Measurements from ENCODE around the gene PLCL2.

The PLCL2 gene

DNA sequence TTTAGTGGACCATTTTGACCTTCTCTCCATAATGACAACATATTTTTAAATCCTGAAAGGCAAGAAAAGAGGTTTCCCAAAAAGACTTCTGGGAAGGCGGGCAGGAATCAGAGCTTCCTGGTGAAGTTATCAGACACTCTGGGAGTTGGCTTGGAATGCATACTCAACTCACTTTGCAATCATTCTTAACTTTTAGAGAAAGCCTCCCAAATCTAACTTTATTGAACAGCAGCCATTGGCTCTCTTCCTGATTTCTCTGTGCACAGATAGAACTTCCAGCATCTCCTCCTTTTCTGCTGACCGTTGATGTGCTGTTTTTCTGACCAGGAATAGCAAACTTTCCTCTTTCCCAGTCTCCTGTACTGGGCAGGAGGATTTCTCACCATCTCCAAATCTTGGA, 44.6 kb downstream of the PLCL2 start:
- no peak overlapping the region for H3K9ac ChIP-seq (ENCODE audit: low read depth, low read length)
- no peaks in the 10 kb centered on the region for H3K36me3 ChIP-seq (ENCODE audit: insufficient read depth, low read depth, low read length)
- peaks cover 4% of the 10 kb centered on the region; the same call in 1 of the 2 replicates for H3K4me1 ChIP-seq (ENCODE audit: insufficient read depth, low read length)
- H3K9me3 ChIP-seq (ENCODE audit: insufficient read depth, low read depth, low read length), result no peaks in the 10 kb centered on the region
- H3K27ac ChIP-seq (ENCODE audit: low read length), result no peak overlapping the region
- H3K27me3 ChIP-seq (ENCODE audit: insufficient read depth, low read length), result no peaks in the 10 kb centered on the region
- no peak overlapping the region for H3K4me3 ChIP-seq (ENCODE audit: low read length)

GRCh38 chr3:16932877-16933276, 48.1 kb downstream of the PLCL2 start:
- H3K4me3 ChIP-seq (ENCODE audit: low read length), result no peak overlapping the region
- no peaks in the 10 kb centered on the region for H3K36me3 ChIP-seq (ENCODE audit: insufficient read depth, low read depth, low read length)
- no peaks in the 10 kb centered on the region for H3K9me3 ChIP-seq (ENCODE audit: insufficient read depth, low read depth, low read length)
- H3K9ac ChIP-seq (ENCODE audit: low read depth, low read length), result no peak overlapping the region
- H3K27ac ChIP-seq (ENCODE audit: low read length), result no peak overlapping the region
- no peaks in the 10 kb centered on the region for H3K27me3 ChIP-seq (ENCODE audit: insufficient read depth, low read length)
- H3K4me1 ChIP-seq (ENCODE audit: insufficient read depth, low read length), result peaks cover 18% of the 10 kb centered on the region; the same call in 1 of the 2 replicates

DNA sequence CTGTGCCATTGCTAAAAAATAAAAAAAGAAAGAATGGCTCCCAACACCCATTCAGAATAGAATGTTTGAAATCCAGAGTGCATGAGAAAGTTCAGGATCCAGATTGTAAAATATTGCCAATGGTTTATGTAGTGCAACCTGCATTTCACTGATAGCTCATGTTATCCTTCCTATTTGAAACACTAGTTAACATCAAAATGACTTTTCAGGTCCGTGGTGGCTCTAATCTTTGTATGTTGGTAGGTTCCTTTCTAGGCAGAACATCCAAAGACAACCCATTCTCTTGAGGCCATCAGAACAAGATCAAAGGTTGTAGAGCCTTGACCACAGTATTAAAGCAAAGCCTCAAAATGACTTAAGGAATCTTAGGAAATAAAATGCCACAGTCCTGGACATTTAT, 51.0 kb downstream of the PLCL2 start:
- no peaks in the 10 kb centered on the region for H3K9me3 ChIP-seq (ENCODE audit: insufficient read depth, low read depth, low read length)
- H3K4me1 ChIP-seq (ENCODE audit: insufficient read depth, low read length), result peaks cover 18% of the 10 kb centered on the region; the same call in 1 of the 2 replicates
- no peaks in the 10 kb centered on the region for H3K27me3 ChIP-seq (ENCODE audit: insufficient read depth, low read length)
- no peak overlapping the region for H3K9ac ChIP-seq (ENCODE audit: low read depth, low read length)
- H3K36me3 ChIP-seq (ENCODE audit: insufficient read depth, low read depth, low read length), result no peaks in the 10 kb centered on the region
- H3K27ac ChIP-seq (ENCODE audit: low read length), result no peak overlapping the region
- no peak overlapping the region for H3K4me3 ChIP-seq (ENCODE audit: low read length)

- Histone ChIP-seq H3K9ac (ENCODE audit: low read depth, low read length) (no peak overlapping the region), H3K9me3 (ENCODE audit: insufficient read depth, low read depth, low read length) (no peaks in the 10 kb centered on the region), H3K4me1 (ENCODE audit: insufficient read depth, low read length) (peaks cover 18% of the 10 kb centered on the region; the same call in 1 of the 2 replicates), H3K36me3 (ENCODE audit: insufficient read depth, low read depth, low read length) (no peaks in the 10 kb centered on the region), H3K4me3 (ENCODE audit: low read length) (no peak overlapping the region), H3K27me3 (ENCODE audit: insufficient read depth, low read length) (no peaks in the 10 kb centered on the region), H3K27ac (ENCODE audit: low read length) (no peak overlapping the region)
These were observed 51.5 kb downstream of the PLCL2 start for GRCh38 chr3:16936233-16936632.

GRCh38 chr3:16936676-16937230, 52.0 kb downstream of the PLCL2 start:
- Histone ChIP-seq H3K36me3 (ENCODE audit: insufficient read depth, low read depth, low read length) (no peaks in the 10 kb centered on the region), H3K9me3 (ENCODE audit: insufficient read depth, low read depth, low read length) (no peaks in the 10 kb centered on the region), H3K27ac (ENCODE audit: low read length) (no peak overlapping the region), H3K4me3 (ENCODE audit: low read length) (no peak overlapping the region), H3K9ac (ENCODE audit: low read depth, low read length) (no peak overlapping the region), H3K27me3 (ENCODE audit: insufficient read depth, low read length) (no peaks in the 10 kb centered on the region), H3K4me1 (ENCODE audit: insufficient read depth, low read length) (peaks cover 18% of the 10 kb centered on the region; the same call in 1 of the 2 replicates)

GRCh38 chr3:16937326-16937845, 52.6 kb downstream of the PLCL2 start:
- H3K9ac ChIP-seq (ENCODE audit: low read depth, low read length), result no peak overlapping the region
- no peaks in the 10 kb centered on the region for H3K27me3 ChIP-seq (ENCODE audit: insufficient read depth, low read length)
- H3K9me3 ChIP-seq (ENCODE audit: insufficient read depth, low read depth, low read length), result no peaks in the 10 kb centered on the region
- peaks cover 18% of the 10 kb centered on the region; the same call in 1 of the 2 replicates for H3K4me1 ChIP-seq (ENCODE audit: insufficient read depth, low read length)
- H3K4me3 ChIP-seq (ENCODE audit: low read length), result no peak overlapping the region
- no peaks in the 10 kb centered on the region for H3K36me3 ChIP-seq (ENCODE audit: insufficient read depth, low read depth, low read length)
- no peak overlapping the region for H3K27ac ChIP-seq (ENCODE audit: low read length)

DNA sequence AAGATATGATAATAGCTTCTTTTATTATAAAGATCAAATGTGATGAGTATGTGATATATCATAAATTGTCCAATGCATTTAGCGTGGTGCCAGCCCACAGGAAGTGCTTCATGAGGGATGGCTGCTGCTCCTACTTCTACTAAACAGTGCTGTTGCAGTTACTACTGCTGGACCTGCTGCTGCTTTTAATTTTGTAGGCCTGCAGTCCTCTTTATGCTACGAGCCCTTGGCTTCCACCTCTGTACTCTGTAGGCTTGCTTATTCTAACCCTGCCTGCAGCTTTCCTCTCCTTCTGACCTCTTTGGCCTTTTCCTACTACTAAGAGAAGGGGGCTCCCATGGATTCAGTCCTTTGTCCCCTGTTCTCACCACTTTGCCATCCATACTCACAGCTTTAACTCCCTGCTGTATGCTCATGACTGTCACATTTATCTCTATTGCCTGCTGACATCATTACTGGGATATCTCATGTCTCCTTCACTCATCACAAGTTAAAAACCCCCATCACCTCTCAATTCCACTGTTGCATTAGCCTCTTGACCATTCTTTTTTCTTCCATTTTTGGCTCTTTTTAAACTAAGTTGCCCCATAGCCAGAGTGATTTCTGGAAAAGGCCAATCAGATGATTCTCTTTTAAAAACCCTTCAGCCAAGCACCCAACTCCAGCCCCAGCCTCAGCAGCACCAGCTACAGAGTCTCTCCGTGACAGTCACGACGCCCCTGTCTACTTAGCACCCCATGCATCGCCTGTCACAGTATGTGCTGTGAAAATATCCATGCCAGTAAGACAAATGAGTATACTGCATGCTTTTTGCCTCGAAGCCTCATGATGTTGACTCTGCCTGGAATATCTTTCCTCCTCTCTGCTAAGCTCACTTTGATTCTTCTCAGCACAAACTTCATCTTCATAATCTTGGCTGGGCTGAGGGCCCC, 56.3 kb downstream of the PLCL2 start:
- H3K4me3 ChIP-seq (ENCODE audit: low read length), result no peak overlapping the region

DNA sequence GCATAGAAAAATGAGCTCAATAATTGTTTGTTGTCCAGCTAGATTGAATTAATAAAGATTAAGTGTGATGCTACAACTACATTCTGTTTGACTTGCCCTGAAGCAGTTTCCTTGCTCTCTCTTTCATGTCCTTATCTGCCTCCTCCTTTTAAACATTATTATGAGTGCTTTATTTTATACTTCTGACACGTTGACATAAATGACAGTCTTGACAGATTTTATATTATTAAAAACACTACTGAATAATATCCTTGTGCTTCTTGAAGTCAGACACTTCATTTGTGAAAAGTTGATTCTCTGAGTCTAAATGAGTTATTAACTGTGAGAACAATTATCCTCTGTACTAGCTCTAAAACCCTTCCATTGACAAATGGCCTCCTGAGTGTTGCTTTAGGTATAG, 58.2 kb downstream of the PLCL2 start:
- no peaks in the 10 kb centered on the region for H3K4me1 ChIP-seq (ENCODE audit: insufficient read depth, low read length)
- no peak overlapping the region for H3K4me3 ChIP-seq (ENCODE audit: low read length)
- H3K27me3 ChIP-seq (ENCODE audit: insufficient read depth, low read length), result no peaks in the 10 kb centered on the region
- no peak overlapping the region for H3K27ac ChIP-seq (ENCODE audit: low read length)
- H3K36me3 ChIP-seq (ENCODE audit: insufficient read depth, low read depth, low read length), result no peaks in the 10 kb centered on the region
- no peak overlapping the region for H3K9ac ChIP-seq (ENCODE audit: low read depth, low read length)
- H3K9me3 ChIP-seq (ENCODE audit: insufficient read depth, low read depth, low read length), result no peaks in the 10 kb centered on the region

More for the DNA sequence above, 56.3 kb downstream of the PLCL2 start:
- Histone ChIP-seq H3K4me1 (ENCODE audit: insufficient read depth, low read length) (peaks cover 11% of the 10 kb centered on the region; the same call in 1 of the 2 replicates), H3K36me3 (ENCODE audit: insufficient read depth, low read depth, low read length) (no peaks in the 10 kb centered on the region), H3K27ac (ENCODE audit: low read length) (no peak overlapping the region), H3K27me3 (ENCODE audit: insufficient read depth, low read length) (no peaks in the 10 kb centered on the region), H3K9ac (ENCODE audit: low read depth, low read length) (no peak overlapping the region), H3K9me3 (ENCODE audit: insufficient read depth, low read depth, low read length) (no peaks in the 10 kb centered on the region)

DNA sequence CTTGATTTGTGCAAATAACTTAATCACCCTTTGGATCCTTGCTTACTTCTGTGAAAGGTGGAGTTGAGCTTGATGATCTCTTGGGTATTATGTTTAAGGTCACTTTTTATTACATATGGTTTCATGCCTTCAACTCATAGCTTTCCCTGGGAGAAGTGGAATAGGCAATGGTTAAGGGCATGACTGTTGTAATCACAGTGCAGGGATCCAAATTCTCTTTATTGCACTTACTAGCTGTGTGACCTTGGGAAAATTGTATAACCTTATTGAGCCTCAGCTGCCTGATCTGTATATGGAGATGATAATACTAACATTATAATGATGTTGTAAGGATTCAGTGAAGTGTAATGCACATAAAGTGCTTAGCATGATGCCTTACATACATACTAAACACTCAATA, 59.1 kb downstream of the PLCL2 start:
- Histone ChIP-seq H3K36me3 (ENCODE audit: insufficient read depth, low read depth, low read length) (no peaks in the 10 kb centered on the region), H3K4me1 (ENCODE audit: insufficient read depth, low read length) (no peaks in the 10 kb centered on the region), H3K4me3 (ENCODE audit: low read length) (no peak overlapping the region), H3K9me3 (ENCODE audit: insufficient read depth, low read depth, low read length) (no peaks in the 10 kb centered on the region), H3K27me3 (ENCODE audit: insufficient read depth, low read length) (no peaks in the 10 kb centered on the region), H3K27ac (ENCODE audit: low read length) (no peak overlapping the region), H3K9ac (ENCODE audit: low read depth, low read length) (no peak overlapping the region)

DNA sequence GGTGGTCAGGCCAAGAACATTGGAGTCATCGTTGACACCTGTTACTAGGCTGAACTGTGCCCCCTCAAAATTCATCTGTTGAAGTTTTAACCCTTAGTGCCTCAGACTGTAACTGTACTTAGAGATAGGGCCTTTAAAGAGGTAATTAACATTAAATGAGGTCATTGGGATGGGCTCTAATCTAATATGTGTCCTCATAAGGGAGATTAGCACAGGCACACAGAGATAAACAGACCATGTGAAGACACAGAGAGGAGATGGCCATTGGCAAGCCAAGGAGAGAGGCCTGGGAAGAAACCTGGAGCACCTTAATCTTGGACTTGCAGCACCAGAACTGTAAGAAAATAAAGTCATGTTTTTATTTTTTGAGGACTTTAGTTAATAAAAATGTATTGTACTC, 59.6 kb downstream of the PLCL2 start:
- H3K27me3 ChIP-seq (ENCODE audit: insufficient read depth, low read length), result no peaks in the 10 kb centered on the region
- no peak overlapping the region for H3K27ac ChIP-seq (ENCODE audit: low read length)
- no peaks in the 10 kb centered on the region for H3K4me1 ChIP-seq (ENCODE audit: insufficient read depth, low read length)
- no peak overlapping the region for H3K9ac ChIP-seq (ENCODE audit: low read depth, low read length)
- no peaks in the 10 kb centered on the region for H3K9me3 ChIP-seq (ENCODE audit: insufficient read depth, low read depth, low read length)
- no peaks in the 10 kb centered on the region for H3K36me3 ChIP-seq (ENCODE audit: insufficient read depth, low read depth, low read length)
- H3K4me3 ChIP-seq (ENCODE audit: low read length), result no peak overlapping the region

DNA sequence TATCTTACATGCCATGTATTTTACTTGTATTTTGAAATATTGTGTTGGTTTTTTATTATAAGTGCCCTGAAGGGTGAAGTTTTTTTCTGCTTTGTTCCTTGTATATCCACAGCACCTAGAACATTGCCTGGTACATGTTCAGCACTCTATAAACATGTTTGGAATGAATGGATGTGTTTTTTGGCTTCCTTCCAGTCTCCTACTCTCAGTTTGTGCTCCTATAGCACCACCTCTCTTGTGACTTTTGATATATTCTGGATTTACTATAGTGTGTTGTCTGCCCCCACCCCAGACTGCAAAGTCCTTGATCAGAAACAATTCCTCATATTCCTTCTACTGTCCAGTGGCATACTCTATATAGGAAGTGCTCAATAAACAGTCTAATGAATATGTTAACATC, 60.6 kb downstream of the PLCL2 start:
- H3K4me1 ChIP-seq (ENCODE audit: insufficient read depth, low read length), result no peaks in the 10 kb centered on the region
- no peak overlapping the region for H3K27ac ChIP-seq (ENCODE audit: low read length)
- H3K4me3 ChIP-seq (ENCODE audit: low read length), result no peak overlapping the region
- H3K9ac ChIP-seq (ENCODE audit: low read depth, low read length), result no peak overlapping the region
- H3K9me3 ChIP-seq (ENCODE audit: insufficient read depth, low read depth, low read length), result no peaks in the 10 kb centered on the region
- no peaks in the 10 kb centered on the region for H3K36me3 ChIP-seq (ENCODE audit: insufficient read depth, low read depth, low read length)
- no peaks in the 10 kb centered on the region for H3K27me3 ChIP-seq (ENCODE audit: insufficient read depth, low read length)

DNA sequence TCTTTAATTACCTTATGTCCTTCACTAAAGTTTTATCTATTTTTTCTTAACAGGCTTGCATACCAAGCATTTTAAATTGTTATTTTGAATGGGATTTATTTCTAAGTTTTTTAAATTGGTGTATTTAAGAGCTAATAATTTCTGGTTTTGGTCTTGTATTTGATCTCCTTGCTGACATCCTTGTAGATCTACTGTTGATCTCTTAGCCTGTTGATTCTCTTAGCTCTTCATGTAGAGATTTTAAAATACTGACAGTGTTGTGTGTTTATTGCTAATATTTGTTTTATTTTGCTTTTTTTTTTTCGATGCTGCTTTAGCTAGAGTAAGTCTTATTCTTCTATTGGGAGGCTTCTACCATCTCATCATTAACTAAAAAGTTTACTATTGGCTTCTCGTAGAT, 65.5 kb downstream of the PLCL2 start:
- Histone ChIP-seq H3K27me3 (ENCODE audit: insufficient read depth, low read length) (no peaks in the 10 kb centered on the region), H3K36me3 (ENCODE audit: insufficient read depth, low read depth, low read length) (no peaks in the 10 kb centered on the region), H3K4me1 (ENCODE audit: insufficient read depth, low read length) (no peaks in the 10 kb centered on the region), H3K9ac (ENCODE audit: low read depth, low read length) (no peak overlapping the region), H3K4me3 (ENCODE audit: low read length) (no peak overlapping the region), H3K9me3 (ENCODE audit: insufficient read depth, low read depth, low read length) (no peaks in the 10 kb centered on the region), H3K27ac (ENCODE audit: low read length) (no peak overlapping the region)

Measured in iPS-20b (cell line).